GM12874 (cell line): ENCODE measurements around the gene COP1.

Source experiments
- CTCF ChIP-seq: IDR thresholded peaks from 2 replicates; pipeline ENCODE4 v1.5.1; 2011; ENCODE audit warnings: low read depth, mild to moderate bottlenecking, control low read depth, low read length, moderate library complexity; ENCODE audit not compliant: insufficient read depth

COP1 gene

GRCh38 chr1:176174108-176174507 lies 33.0 kb downstream of the COP1 start:
- TF ChIP-seq CTCF, result no peak

- no peak for TF ChIP-seq CTCF
These were observed 34.9 kb downstream of the COP1 start for GRCh38 chr1:176172215-176172614.

GRCh38 chr1:176167210-176167609 lies 39.9 kb downstream of the COP1 start:
- TF ChIP-seq CTCF, result no peak

- no peak for TF ChIP-seq CTCF
These were observed 41.5 kb downstream of the COP1 start for GRCh38 chr1:176165573-176165972.

GRCh38 chr1:176164014-176164678 lies 42.9 kb downstream of the COP1 start:
- TF ChIP-seq CTCF, result no peak

- TF ChIP-seq CTCF, result no peak
These were observed 47.1 kb downstream of the COP1 start for GRCh38 chr1:176159993-176160392.

GRCh38 chr1:176157995-176158394 lies 49.1 kb downstream of the COP1 start:
- no peak for TF ChIP-seq CTCF
